ENCODE results near the gene HS6ST1.
"Not testable (repeated sequence)": the region's sequence is repeated elsewhere in the genome, so short reads cannot be mapped to it uniquely, and the experiment has no call there.

HS6ST1 gene

DNA sequence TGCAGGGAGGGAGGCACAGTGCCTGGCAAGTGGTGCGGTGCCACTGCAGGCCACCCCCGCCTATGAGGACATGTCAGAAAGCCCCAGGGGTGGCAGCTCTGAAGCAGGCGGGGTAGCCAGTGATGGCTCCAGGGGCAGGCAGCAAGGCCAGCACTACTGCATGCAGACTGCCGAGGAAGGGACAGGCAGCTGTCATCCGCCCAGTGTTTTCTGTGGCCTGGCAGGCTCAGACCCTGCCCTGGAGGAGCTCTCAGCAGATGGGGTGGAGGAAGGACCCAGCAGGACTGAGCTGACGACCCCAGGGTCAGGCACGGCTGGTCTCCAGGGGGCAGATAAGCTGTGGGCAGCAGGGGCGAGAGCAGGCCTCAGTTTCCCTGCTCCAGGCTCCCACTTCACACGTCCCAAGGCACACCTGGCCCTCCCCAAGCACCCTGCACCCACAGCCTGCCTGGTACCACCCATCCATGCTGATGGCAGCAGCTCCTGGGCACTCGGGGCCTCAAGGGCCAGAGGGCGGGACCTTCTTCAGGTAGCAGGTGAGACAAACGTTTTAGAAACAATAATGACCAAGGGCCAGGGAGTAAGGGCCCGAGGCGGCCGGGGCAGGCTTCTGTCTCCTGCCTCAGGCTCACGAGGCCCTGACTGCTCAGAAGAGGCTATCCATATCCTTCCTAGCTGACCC, 48.5 kb downstream of the HS6ST1 start:
- POLR2A ChIA-PET: no interaction called here
- H3K9me3 ChIP-seq (ENCODE audit: control insufficient read depth, insufficient read depth, low read depth, low read length): no peaks in the 10 kb centered on the region
- TF ChIP-seq ZNF223 (tag by site-specific recombination; IDR thresholded peaks at IDR 0.05): no peak
- TF ChIP-seq SETDB1 (IDR thresholded peaks at IDR 0.05; ENCODE audit: insufficient read length, low read length): no peak
- no peak for TF ChIP-seq ZNF112 (tag by site-specific recombination; IDR thresholded peaks at IDR 0.05)
- no peak for TF ChIP-seq GLIS2 (tag by site-specific recombination; IDR thresholded peaks at IDR 0.05)
- TF ChIP-seq, protein P1, sequence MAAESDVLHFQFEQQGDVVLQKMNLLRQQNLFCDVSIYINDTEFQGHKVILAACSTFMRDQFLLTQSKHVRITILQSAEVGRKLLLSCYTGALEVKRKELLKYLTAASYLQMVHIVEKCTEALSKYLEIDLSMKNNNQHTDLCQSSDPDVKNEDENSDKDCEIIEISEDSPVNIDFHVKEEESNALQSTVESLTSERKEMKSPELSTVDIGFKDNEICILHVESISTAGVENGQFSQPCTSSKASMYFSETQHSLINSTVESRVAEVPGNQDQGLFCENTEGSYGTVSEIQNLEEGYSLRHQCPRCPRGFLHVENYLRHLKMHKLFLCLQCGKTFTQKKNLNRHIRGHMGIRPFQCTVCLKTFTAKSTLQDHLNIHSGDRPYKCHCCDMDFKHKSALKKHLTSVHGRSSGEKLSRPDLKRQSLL (tag by site-specific recombination; IDR thresholded peaks at IDR 0.05): no peak
- TF ChIP-seq ZIC2 (tag by site-specific recombination; IDR thresholded peaks at IDR 0.05): peak; percentile 42
- TF ChIP-seq, protein P2, sequence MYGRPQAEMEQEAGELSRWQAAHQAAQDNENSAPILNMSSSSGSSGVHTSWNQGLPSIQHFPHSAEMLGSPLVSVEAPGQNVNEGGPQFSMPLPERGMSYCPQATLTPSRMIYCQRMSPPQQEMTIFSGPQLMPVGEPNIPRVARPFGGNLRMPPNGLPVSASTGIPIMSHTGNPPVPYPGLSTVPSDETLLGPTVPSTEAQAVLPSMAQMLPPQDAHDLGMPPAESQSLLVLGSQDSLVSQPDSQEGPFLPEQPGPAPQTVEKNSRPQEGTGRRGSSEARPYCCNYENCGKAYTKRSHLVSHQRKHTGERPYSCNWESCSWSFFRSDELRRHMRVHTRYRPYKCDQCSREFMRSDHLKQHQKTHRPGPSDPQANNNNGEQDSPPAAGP (tag by site-specific recombination; IDR thresholded peaks at IDR 0.05): no peak
- TF ChIP-seq ZNF133 (tag by site-specific recombination; IDR thresholded peaks at IDR 0.05): no peak
- H3K36me3 ChIP-seq (ENCODE audit: control insufficient read depth in 2 of 2, insufficient read depth in 1 of 2, low read length in 2 of 2): peaks cover 0 to 23% of the 10 kb centered on the region in 2 experiments; a peak in 2 of 3 replicates
- H3K4me1 ChIP-seq (ENCODE audit: control insufficient read depth, insufficient read depth, low read length): no peaks in the 10 kb centered on the region
- no peak overlapping the region for H3K4me3 ChIP-seq (ENCODE audit: low read depth, low read length)
- H3K27ac ChIP-seq (ENCODE audit: extremely low read depth, low read depth, low read length): no peak overlapping the region
- CTCF ChIA-PET: interaction anchor here (0.6 kb wide), 1 partner anchor 45 kb away, joined by 3 read pairs; no protein-coding TSS in a partner anchor

DNA sequence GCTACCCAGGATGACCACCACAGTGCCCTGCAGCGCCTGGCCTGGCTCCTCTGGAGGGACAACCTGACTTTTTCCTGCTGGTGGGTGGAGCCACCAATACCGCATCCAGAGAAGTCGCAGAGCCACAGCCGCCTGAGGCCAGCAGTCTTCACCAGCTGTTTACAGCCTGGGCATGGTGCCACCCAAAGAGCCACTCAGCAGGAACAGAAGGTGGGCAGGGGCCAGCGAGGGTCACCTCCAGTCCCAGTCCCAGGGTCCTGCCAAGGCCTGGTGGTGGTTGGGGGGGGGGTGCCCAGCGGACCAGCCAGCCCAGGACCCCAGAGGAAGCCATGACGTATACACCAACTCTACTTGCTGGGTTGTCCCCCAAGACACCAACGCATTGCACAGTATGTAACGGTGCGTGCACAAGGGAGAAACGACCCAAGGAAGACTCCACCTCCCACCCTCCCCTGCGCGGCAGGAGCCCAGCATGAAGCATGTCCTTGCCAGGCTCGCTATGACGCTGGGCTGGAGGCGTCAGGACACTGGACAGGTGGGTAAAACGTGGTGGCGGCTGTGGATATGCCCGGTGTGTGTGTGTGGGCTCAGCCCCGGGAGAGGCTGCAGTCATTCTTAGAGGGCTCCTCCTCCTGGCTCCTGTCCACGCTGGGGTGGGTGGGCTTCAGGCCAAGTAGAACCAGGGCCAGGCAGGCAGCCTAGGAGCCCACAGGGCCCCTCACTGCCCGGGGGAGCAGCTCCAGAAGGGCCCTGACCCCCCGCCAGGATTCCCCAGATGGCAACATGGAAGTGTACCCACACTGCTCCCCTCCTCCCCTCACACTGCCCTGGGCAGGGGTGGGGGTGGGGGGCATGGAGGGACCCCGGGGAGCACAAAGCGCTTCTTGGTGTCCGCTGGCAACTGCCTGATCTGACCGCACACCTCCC, 49.3 kb downstream of the HS6ST1 start:
- Histone ChIP-seq H3K27ac (ENCODE audit: extremely low read depth, low read depth, low read length) (no peak overlapping the region), H3K4me1 (ENCODE audit: control insufficient read depth, insufficient read depth, low read length) (no peaks in the 10 kb centered on the region), H3K36me3 (ENCODE audit: control insufficient read depth in 2 of 2, insufficient read depth in 1 of 2, low read length in 2 of 2) (peaks cover 0 to 17% of the 10 kb centered on the region in 2 experiments; a peak in 1 of 3 replicates), H3K4me3 (ENCODE audit: low read depth, low read length) (no peak overlapping the region), H3K9me3 (ENCODE audit: control insufficient read depth, insufficient read depth, low read depth, low read length) (no peaks in the 10 kb centered on the region)
- ChIA-PET POLR2A (no interaction called here), CTCF (interaction anchor here (0.6 kb wide), 1 partner anchor 45 kb away, joined by 3 read pairs; no protein-coding TSS in a partner anchor)
- TF ChIP-seq GLIS1 (tag by site-specific recombination; IDR thresholded peaks at IDR 0.05): peak; percentile 38; the same call in 1 of the 2 replicates
- TF ChIP-seq ZNF777 (tag by site-specific recombination; IDR thresholded peaks at IDR 0.05; ENCODE audit: borderline replicate concordance): no peak

DNA sequence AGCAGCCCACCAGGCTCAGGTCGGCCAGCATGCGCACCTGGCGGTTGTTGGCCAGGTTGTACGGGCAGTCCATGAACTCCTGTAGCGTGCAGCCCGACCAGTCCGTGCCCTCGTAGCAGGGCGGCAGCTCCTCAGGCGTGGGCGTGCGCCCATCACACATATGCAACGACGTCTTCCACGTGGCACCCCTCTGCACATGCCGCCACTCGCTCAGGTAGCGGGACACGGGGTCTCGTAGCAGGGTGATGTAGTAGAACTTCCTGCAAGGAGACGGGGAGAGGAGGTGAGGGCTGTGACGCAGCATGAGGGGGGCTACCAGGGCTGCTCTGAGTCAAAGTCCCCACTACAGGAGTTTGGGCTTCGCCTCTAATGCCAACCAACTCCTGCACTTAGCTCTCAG, 50.1 kb downstream of the HS6ST1 start:
- not testable (repeated sequence) for H3K27ac ChIP-seq (ENCODE audit: extremely low read depth, low read depth, low read length)
- peaks cover 0 to 12% of the 10 kb centered on the region in 2 experiments; a peak in 1 of 3 replicates for H3K36me3 ChIP-seq (ENCODE audit: control insufficient read depth in 2 of 2, insufficient read depth in 1 of 2, low read length in 2 of 2)

DNA sequence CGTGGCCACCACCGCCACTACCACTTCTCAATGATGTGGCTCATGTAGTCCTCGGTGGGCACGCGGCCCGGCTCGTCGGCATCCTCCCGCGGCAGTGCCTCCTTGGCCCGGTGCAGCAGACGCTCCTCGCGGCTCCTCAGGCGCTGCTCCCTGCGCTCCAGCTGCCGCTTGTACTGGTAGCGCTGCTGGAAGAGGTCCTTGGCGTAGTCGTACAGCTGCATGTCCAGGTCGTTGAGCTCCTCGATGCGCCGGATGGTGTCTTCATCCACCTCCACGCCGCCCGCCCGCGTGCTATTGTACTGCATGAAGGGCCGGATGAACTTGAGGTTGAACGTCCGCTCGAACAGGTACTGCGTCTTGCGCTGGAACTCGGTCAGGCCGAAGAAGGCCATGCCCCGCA, 50.5 kb downstream of the HS6ST1 start:
- CTCF ChIA-PET; H3K9me3 ChIP-seq (ENCODE audit: control insufficient read depth, insufficient read depth, low read depth, low read length); H3K36me3 ChIP-seq (ENCODE audit: control insufficient read depth in 2 of 2, insufficient read depth in 1 of 2, low read length in 2 of 2); H3K4me3 ChIP-seq (ENCODE audit: low read depth, low read length); H3K27ac ChIP-seq (ENCODE audit: extremely low read depth, low read depth, low read length); POLR2A ChIA-PET; H3K4me1 ChIP-seq (ENCODE audit: control insufficient read depth, insufficient read depth, low read length): not testable (repeated sequence)

More for the DNA sequence above, 50.1 kb downstream of the HS6ST1 start:
- H3K4me3 ChIP-seq (ENCODE audit: low read depth, low read length); POLR2A ChIA-PET; H3K9me3 ChIP-seq (ENCODE audit: control insufficient read depth, insufficient read depth, low read depth, low read length); H3K4me1 ChIP-seq (ENCODE audit: control insufficient read depth, insufficient read depth, low read length); CTCF ChIA-PET: not testable (repeated sequence)

DNA sequence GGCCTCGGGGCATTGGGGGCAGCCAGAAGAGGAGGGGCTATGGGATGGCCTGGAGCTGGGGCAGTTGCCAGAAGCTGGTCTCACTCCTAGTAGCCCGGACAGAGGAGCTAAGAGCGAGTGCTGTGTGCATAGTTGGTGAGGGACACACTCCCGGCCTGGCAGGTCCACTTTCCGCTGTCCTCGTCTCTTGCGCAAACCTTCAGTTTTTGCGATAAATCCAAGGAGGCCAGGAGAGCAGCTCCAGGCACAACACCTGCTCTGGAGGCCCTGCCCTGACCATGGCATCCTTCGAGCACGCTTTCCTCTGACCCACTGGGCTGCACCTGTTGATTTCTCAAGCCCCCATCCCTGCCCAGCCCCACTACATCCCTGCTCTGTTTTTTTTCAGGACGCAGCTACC, 51.0 kb downstream of the HS6ST1 start:
- H3K27ac ChIP-seq (ENCODE audit: extremely low read depth, low read depth, low read length); H3K9me3 ChIP-seq (ENCODE audit: control insufficient read depth, insufficient read depth, low read depth, low read length); H3K4me3 ChIP-seq (ENCODE audit: low read depth, low read length); H3K4me1 ChIP-seq (ENCODE audit: control insufficient read depth, insufficient read depth, low read length); POLR2A ChIA-PET; CTCF ChIA-PET; H3K36me3 ChIP-seq (ENCODE audit: control insufficient read depth in 2 of 2, insufficient read depth in 1 of 2, low read length in 2 of 2): not testable (repeated sequence)

DNA sequence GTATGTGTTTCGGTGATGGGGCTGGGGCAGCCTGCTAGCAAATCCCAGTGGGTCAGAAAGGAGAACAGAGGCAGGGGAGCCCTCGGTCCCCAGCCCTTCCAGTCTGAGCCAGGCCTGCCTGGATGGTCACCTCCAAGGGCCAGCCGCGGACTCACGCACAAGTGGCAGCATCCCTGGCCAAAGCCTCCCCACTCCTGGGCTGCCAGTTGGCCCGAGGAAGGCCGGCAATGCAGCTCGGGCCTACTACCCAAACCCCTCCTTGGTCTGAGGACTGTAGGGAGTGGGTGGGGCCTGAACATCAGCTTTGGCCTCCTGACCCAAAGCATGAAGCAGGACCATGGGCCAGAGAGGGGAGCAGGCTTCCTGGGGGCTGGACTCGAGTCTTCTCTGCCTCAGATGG, 51.5 kb downstream of the HS6ST1 start:
- H3K4me1 ChIP-seq (ENCODE audit: control insufficient read depth, insufficient read depth, low read length); H3K27ac ChIP-seq (ENCODE audit: extremely low read depth, low read depth, low read length); POLR2A ChIA-PET; H3K9me3 ChIP-seq (ENCODE audit: control insufficient read depth, insufficient read depth, low read depth, low read length); CTCF ChIA-PET; H3K36me3 ChIP-seq (ENCODE audit: control insufficient read depth in 2 of 2, insufficient read depth in 1 of 2, low read length in 2 of 2); H3K4me3 ChIP-seq (ENCODE audit: low read depth, low read length): not testable (repeated sequence)
